Measurements from ENCODE around the gene NUTF2.

NUTF2 gene

GRCh38 chr16:67844497-67844896 is 2.2 kb upstream of the NUTF2 start:
- H3K27me3 ChIP-seq (ENCODE audit: low read depth), result no peaks in the 10 kb centered on the region
- peak; percentile 8 to 47 for DNase-seq (ENCODE audit: low spot score in 2 of 2)
- no peaks in the 10 kb centered on the region for H3K9me3 ChIP-seq
- in situ Hi-C loops (cut with MboI; ENCODE audit: low sequenced_read_pairs), result no loop called here
- H3K4me3 ChIP-seq, result peak overlapping the region; percentile 89; the same call in 1 of the 2 replicates
- peaks cover 21% of the 10 kb centered on the region for H3K36me3 ChIP-seq (replicated peaks)
- H3K4me1 ChIP-seq, result peaks cover 47% of the 10 kb centered on the region

- in situ Hi-C loops (cut with MboI; ENCODE audit: low sequenced_read_pairs), result no loop called here
- peak in 1 of 2 experiments; percentile 18 for DNase-seq (ENCODE audit: low spot score in 2 of 2)
- Histone ChIP-seq H3K27me3 (ENCODE audit: low read depth) (no peaks in the 10 kb centered on the region), H3K4me3 (peak overlapping the region; percentile 98), H3K9me3 (no peaks in the 10 kb centered on the region), H3K36me3 (replicated peaks) (peaks cover 27% of the 10 kb centered on the region), H3K4me1 (peaks cover 45% of the 10 kb centered on the region)
Observed at GRCh38 chr16:67845291-67846062, 1.3 kb upstream of the NUTF2 start.

GRCh38 chr16:67846063-67846319 is 742 bp upstream of the NUTF2 start:
- Histone ChIP-seq H3K4me3 (peak overlapping the region; percentile 98), H3K9me3 (no peaks in the 10 kb centered on the region), H3K27me3 (ENCODE audit: low read depth) (no peaks in the 10 kb centered on the region), H3K4me1 (peaks cover 42% of the 10 kb centered on the region), H3K36me3 (replicated peaks) (peaks cover 30% of the 10 kb centered on the region)
- in situ Hi-C loops (cut with MboI; ENCODE audit: low sequenced_read_pairs), result no loop called here
- no peak for DNase-seq (ENCODE audit: low spot score in 2 of 2)

- H3K27me3 ChIP-seq (ENCODE audit: low read depth), result no peaks in the 10 kb centered on the region
- peak within 1 kb of the TSS; percentile 98 for H3K4me3 ChIP-seq
- peak; percentile 20 to 38 for DNase-seq (ENCODE audit: low spot score in 2 of 2)
- H3K4me1 ChIP-seq, result peaks cover 36% of the 10 kb centered on the region
- in situ Hi-C loops (cut with MboI; ENCODE audit: low sequenced_read_pairs), result no loop called here
- H3K36me3 ChIP-seq (replicated peaks), result peaks cover 35% of the 10 kb centered on the region
- no peaks in the 10 kb centered on the region for H3K9me3 ChIP-seq
Observed at GRCh38 chr16:67847064-67847861, 530 bp downstream of the NUTF2 start, which contains the start of gene CENPT. Gene CENPT (minus strand): TSS chr16:67847693. CDS start chr16:67833859, 13,834 bp downstream.

GRCh38 chr16:67848118-67848517 is 1.4 kb downstream of the NUTF2 start:
- H3K4me1 ChIP-seq, result peaks cover 36% of the 10 kb centered on the region
- in situ Hi-C loops (cut with MboI; ENCODE audit: low sequenced_read_pairs), result no loop called here
- H3K4me3 ChIP-seq, result peak overlapping the region; percentile 98

GRCh38 chr16:67853670-67854069 is 6.9 kb downstream of the NUTF2 start:
- in situ Hi-C loops (cut with MboI; ENCODE audit: low sequenced_read_pairs), result no loop called here
- H3K9me3 ChIP-seq, result no peaks in the 10 kb centered on the region
- DNase-seq (ENCODE audit: low spot score in 2 of 2), result no peak
- no peaks in the 10 kb centered on the region for H3K27me3 ChIP-seq (ENCODE audit: low read depth)
- peaks cover 42% of the 10 kb centered on the region for H3K36me3 ChIP-seq (replicated peaks)
- H3K4me1 ChIP-seq, result 0 out of 2 replicates have a peak, but pooled peaks cover 3% of the 10 kb centered on the region
- no peak overlapping the region for H3K4me3 ChIP-seq

More at GRCh38 chr16:67848118-67848517, 1.4 kb downstream of the NUTF2 start:
- Histone ChIP-seq H3K9me3 (no peaks in the 10 kb centered on the region), H3K27me3 (ENCODE audit: low read depth) (no peaks in the 10 kb centered on the region), H3K36me3 (replicated peaks) (peaks cover 40% of the 10 kb centered on the region)
- no peak for DNase-seq (ENCODE audit: low spot score in 2 of 2)

- H3K36me3 ChIP-seq (replicated peaks), result peaks cover 35% of the 10 kb centered on the region
- H3K9me3 ChIP-seq, result no peaks in the 10 kb centered on the region
- H3K4me3 ChIP-seq, result no peak overlapping the region
- in situ Hi-C loops (cut with MboI; ENCODE audit: low sequenced_read_pairs), result no loop called here
- no peaks in the 10 kb centered on the region for H3K27me3 ChIP-seq (ENCODE audit: low read depth)
- DNase-seq (ENCODE audit: low spot score in 2 of 2), result no peak
- no peaks in the 10 kb centered on the region for H3K4me1 ChIP-seq
Observed at GRCh38 chr16:67855789-67856188, 9.1 kb downstream of the NUTF2 start.

GRCh38 chr16:67856927-67857546 is 10.3 kb downstream of the NUTF2 start:
- no peak for DNase-seq (ENCODE audit: low spot score in 2 of 2)
- Histone ChIP-seq H3K9me3 (no peaks in the 10 kb centered on the region), H3K4me3 (no peak overlapping the region), H3K4me1 (no peaks in the 10 kb centered on the region), H3K27me3 (ENCODE audit: low read depth) (no peaks in the 10 kb centered on the region), H3K36me3 (replicated peaks) (peaks cover 37% of the 10 kb centered on the region)
- in situ Hi-C loops (cut with MboI; ENCODE audit: low sequenced_read_pairs), result no loop called here

GRCh38 chr16:67857547-67858233 is 11.0 kb downstream of the NUTF2 start:
- Histone ChIP-seq H3K4me3 (no peak overlapping the region), H3K36me3 (replicated peaks) (peaks cover 39% of the 10 kb centered on the region)

GRCh38 chr16:67858500-67858899 is 11.8 kb downstream of the NUTF2 start:
- no peak for DNase-seq (ENCODE audit: low spot score in 2 of 2)
- peaks cover 33% of the 10 kb centered on the region for H3K36me3 ChIP-seq (replicated peaks)
- H3K9me3 ChIP-seq, result no peaks in the 10 kb centered on the region
- H3K4me3 ChIP-seq, result no peak overlapping the region
- H3K27me3 ChIP-seq (ENCODE audit: low read depth), result no peaks in the 10 kb centered on the region
- in situ Hi-C loops (cut with MboI; ENCODE audit: low sequenced_read_pairs), result no loop called here
- H3K4me1 ChIP-seq, result no peaks in the 10 kb centered on the region

More at GRCh38 chr16:67857547-67858233, 11.0 kb downstream of the NUTF2 start:
- DNase-seq (ENCODE audit: low spot score in 2 of 2), result peak in 1 of 2 experiments; percentile 29
- Histone ChIP-seq H3K4me1 (no peaks in the 10 kb centered on the region), H3K9me3 (no peaks in the 10 kb centered on the region), H3K27me3 (ENCODE audit: low read depth) (no peaks in the 10 kb centered on the region)
- in situ Hi-C loops (cut with MboI; ENCODE audit: low sequenced_read_pairs), result no loop called here

- H3K36me3 ChIP-seq (replicated peaks), result peaks cover 36% of the 10 kb centered on the region
- DNase-seq (ENCODE audit: low spot score in 2 of 2), result no peak
- H3K27me3 ChIP-seq (ENCODE audit: low read depth), result no peaks in the 10 kb centered on the region
- in situ Hi-C loops (cut with MboI; ENCODE audit: low sequenced_read_pairs), result no loop called here
- H3K4me1 ChIP-seq, result no peaks in the 10 kb centered on the region
- no peaks in the 10 kb centered on the region for H3K9me3 ChIP-seq
- H3K4me3 ChIP-seq, result no peak overlapping the region
Observed at GRCh38 chr16:67860589-67861398, 14.1 kb downstream of the NUTF2 start.

GRCh38 chr16:67861877-67862276 is 15.1 kb downstream of the NUTF2 start:
- Histone ChIP-seq H3K4me1 (no peaks in the 10 kb centered on the region), H3K36me3 (replicated peaks) (peaks cover 44% of the 10 kb centered on the region), H3K4me3 (no peak overlapping the region), H3K9me3 (no peaks in the 10 kb centered on the region), H3K27me3 (ENCODE audit: low read depth) (no peaks in the 10 kb centered on the region)
- in situ Hi-C loops (cut with MboI; ENCODE audit: low sequenced_read_pairs), result no loop called here
- no peak for DNase-seq (ENCODE audit: low spot score in 2 of 2)

Measured in HAP-1 (cell line).